ENCODE results near the gene RAB7A.

DNA sequence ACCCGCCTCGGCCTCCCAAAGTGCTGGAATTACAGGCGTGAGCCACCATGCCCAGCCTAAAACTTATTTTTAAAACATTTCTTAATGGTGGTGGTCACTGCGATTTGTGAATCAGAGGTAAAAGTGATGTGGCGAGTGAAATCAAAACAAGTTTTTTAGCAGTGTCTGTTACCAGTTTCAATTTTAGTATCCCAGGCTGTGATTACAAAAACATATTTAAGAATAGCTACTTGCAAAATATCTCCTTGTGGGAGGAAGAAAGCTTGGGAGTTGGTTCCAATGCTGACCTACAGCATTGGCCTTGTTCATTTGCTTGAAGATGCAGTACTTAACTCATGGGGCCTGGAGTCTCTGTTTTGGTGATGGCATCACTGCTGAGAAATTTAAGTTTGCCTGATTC, 4.5 kb downstream of the RAB7A start:
- no peak for TF ChIP-seq EZH2 (IDR thresholded peaks at IDR 0.05; ENCODE audit: borderline replicate concordance)
- TF ChIP-seq, protein P1, sequence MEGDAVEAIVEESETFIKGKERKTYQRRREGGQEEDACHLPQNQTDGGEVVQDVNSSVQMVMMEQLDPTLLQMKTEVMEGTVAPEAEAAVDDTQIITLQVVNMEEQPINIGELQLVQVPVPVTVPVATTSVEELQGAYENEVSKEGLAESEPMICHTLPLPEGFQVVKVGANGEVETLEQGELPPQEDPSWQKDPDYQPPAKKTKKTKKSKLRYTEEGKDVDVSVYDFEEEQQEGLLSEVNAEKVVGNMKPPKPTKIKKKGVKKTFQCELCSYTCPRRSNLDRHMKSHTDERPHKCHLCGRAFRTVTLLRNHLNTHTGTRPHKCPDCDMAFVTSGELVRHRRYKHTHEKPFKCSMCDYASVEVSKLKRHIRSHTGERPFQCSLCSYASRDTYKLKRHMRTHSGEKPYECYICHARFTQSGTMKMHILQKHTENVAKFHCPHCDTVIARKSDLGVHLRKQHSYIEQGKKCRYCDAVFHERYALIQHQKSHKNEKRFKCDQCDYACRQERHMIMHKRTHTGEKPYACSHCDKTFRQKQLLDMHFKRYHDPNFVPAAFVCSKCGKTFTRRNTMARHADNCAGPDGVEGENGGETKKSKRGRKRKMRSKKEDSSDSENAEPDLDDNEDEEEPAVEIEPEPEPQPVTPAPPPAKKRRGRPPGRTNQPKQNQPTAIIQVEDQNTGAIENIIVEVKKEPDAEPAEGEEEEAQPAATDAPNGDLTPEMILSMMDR (IDR thresholded peaks at IDR 0.05; ENCODE audit: poor library complexity): no peak
